T-helper 1 cell treated with Interleukin-12 subunit alpha and Interleukin-12 subunit beta and Interleukin-4 antibody, amounts not matched to agents 30 ng/mL and 1 ng/mL, for 36 hours (primary cell): ENCODE measurements around the gene NCOR2. TPM values are rescaled to one million over a fixed set of nuclear protein-coding genes. Genes with fewer than 3 reads are reported as not detected.
"Not testable (repeated sequence)": the region's sequence is repeated elsewhere in the genome, so short reads cannot be mapped to it uniquely, and the experiment has no call there.

Experiments
- intact Hi-C: fragments of 100-400 bp; cut with micrococcal nuclease; formaldehyde crosslinking; loops from one replicate; pipeline ENCODE4 v1.15.1; 2024
- total RNA-seq: library from RNA; stranded (reverse); gene quantifications from 2 replicates; pipeline ENCODE4 v1.2.3, GENCODE V29; 2022

The NCOR2 gene
- total RNA-seq, 1 donor from 2014 or later: 108 TPM

- intact Hi-C loops: no loop called here
Observed at GRCh38 chr12:124601706-124602105, 34.3 kb upstream of the NCOR2 start.

- intact Hi-C loops: no loop called here
Observed at GRCh38 chr12:124599074-124599999, 31.9 kb upstream of the NCOR2 start.

GRCh38 chr12:124597041-124597440 is 29.6 kb upstream of the NCOR2 start:
- intact Hi-C loops: no loop called here

- intact Hi-C loops: no loop called here
Observed at GRCh38 chr12:124595444-124595843, 28.0 kb upstream of the NCOR2 start.

GRCh38 chr12:124594851-124595250 is 27.4 kb upstream of the NCOR2 start:
- intact Hi-C loops: no loop called here

GRCh38 chr12:124593851-124594401 is 26.5 kb upstream of the NCOR2 start:
- intact Hi-C loops: no loop called here

- intact Hi-C loops: no loop called here
Observed at GRCh38 chr12:124593176-124593575, 25.8 kb upstream of the NCOR2 start.

- intact Hi-C loops: no loop called here
Observed at GRCh38 chr12:124592481-124593160, 25.2 kb upstream of the NCOR2 start.

GRCh38 chr12:124592050-124592449 is 24.6 kb upstream of the NCOR2 start:
- intact Hi-C loops: no loop called here

GRCh38 chr12:124590447-124590846 is 23.0 kb upstream of the NCOR2 start:
- intact Hi-C loops: no loop called here

GRCh38 chr12:124588751-124589267 is 21.4 kb upstream of the NCOR2 start:
- intact Hi-C loops: no loop called here

GRCh38 chr12:124588018-124588634 is 20.7 kb upstream of the NCOR2 start:
- intact Hi-C loops: no loop called here

GRCh38 chr12:124586756-124587155 is 19.3 kb upstream of the NCOR2 start:
- intact Hi-C loops: no loop called here

- intact Hi-C loops: not testable (repeated sequence)
Observed at GRCh38 chr12:124584494-124584893, 17.1 kb upstream of the NCOR2 start.

- intact Hi-C loops: no loop called here
Observed at GRCh38 chr12:124583854-124584253, 16.4 kb upstream of the NCOR2 start.

- intact Hi-C loops: no loop called here
Observed at GRCh38 chr12:124582108-124582424, 14.7 kb upstream of the NCOR2 start.

- intact Hi-C loops: no loop called here
Observed at GRCh38 chr12:124581307-124582107, 14.1 kb upstream of the NCOR2 start.

GRCh38 chr12:124579921-124580517 is 12.6 kb upstream of the NCOR2 start:
- intact Hi-C loops: no loop called here

GRCh38 chr12:124578854-124579253 is 11.4 kb upstream of the NCOR2 start:
- intact Hi-C loops: no loop called here

GRCh38 chr12:124578445-124578844 is 11.0 kb upstream of the NCOR2 start:
- intact Hi-C loops: no loop called here
